SK-N-SH treated with all-trans-retinoic acid at 6 μM for 48 hours (cell line): ENCODE results near the gene CD48.

Source experiments
- ATAC-seq: fragments of 200-7000 bp; cut with Tn5 transposase; 3 replicates; pipeline ENCODE4 v1.9.1; 2020; ENCODE audit warnings: mild to moderate bottlenecking, moderate library complexity
- CSRNP3 ChIP-seq: fragments of 250-450 bp; sonication (Bioruptor Pico); IDR thresholded peaks from 2 replicates; pipeline ENCODE4 v1.5.1; 2021; ENCODE audit warnings: mild to moderate bottlenecking, moderate library complexity
- GLIS3 ChIP-seq: fragments of 250-450 bp; sonication (Bioruptor Pico); IDR thresholded peaks from 2 replicates; pipeline ENCODE4 v1.5.0; 2020; ENCODE audit warnings: mild to moderate bottlenecking, moderate library complexity
- OSR1 ChIP-seq: fragments of 250-450 bp; sonication (Bioruptor Pico); IDR thresholded peaks from 2 replicates; pipeline ENCODE4 v1.8.0; 2022; ENCODE audit warnings: moderate library complexity, mild to moderate bottlenecking, inconsistent platforms
- PPARA ChIP-seq: fragments of 250-450 bp; sonication (Bioruptor Pico); IDR thresholded peaks from 2 replicates; pipeline ENCODE4 v1.5.0; 2020; ENCODE audit warnings: mild to moderate bottlenecking, borderline replicate concordance
- RARB ChIP-seq: fragments of 250-450 bp; sonication (Bioruptor Pico); IDR thresholded peaks from 2 replicates; pipeline ENCODE4 v1.8.0; 2021; ENCODE audit warnings: mild to moderate bottlenecking, moderate library complexity
- TCF4 ChIP-seq: fragments of 250-450 bp; sonication (Bioruptor Pico); IDR thresholded peaks from 2 replicates; pipeline ENCODE4 v1.8.0; 2021; ENCODE audit warnings: mild to moderate bottlenecking, moderate library complexity, borderline replicate concordance
- TOX ChIP-seq: fragments of 250-450 bp; sonication (Bioruptor Pico); IDR thresholded peaks from 2 replicates; pipeline ENCODE4 v1.8.0; 2021; ENCODE audit warnings: mild to moderate bottlenecking, moderate library complexity, borderline replicate concordance
- ZC3H10 ChIP-seq: fragments of 250-450 bp; sonication (Bioruptor Pico); IDR thresholded peaks from 2 replicates; pipeline ENCODE4 v1.5.1; 2021; ENCODE audit warnings: mild to moderate bottlenecking, moderate library complexity
- ZFP3 ChIP-seq: fragments of 250-450 bp; sonication (Bioruptor Pico); IDR thresholded peaks from 2 replicates; pipeline ENCODE4 v1.5.0; 2020; ENCODE audit warnings: mild to moderate bottlenecking, moderate library complexity
- ZFP30 ChIP-seq: fragments of 450-650 bp; formaldehyde crosslinking; IDR thresholded peaks from 2 replicates; pipeline ENCODE4 v1.5.0; 2022; ENCODE audit warnings: mild to moderate bottlenecking, moderate library complexity
- ZNF8 ChIP-seq: fragments of 450-650 bp; formaldehyde crosslinking; IDR thresholded peaks from 2 replicates; pipeline ENCODE4 v1.5.0; 2020; ENCODE audit warnings: mild to moderate bottlenecking, moderate library complexity
- TF ChIP-seq, protein P1 (sequence below): fragments of 250-450 bp; sonication (Bioruptor Pico); IDR thresholded peaks from 2 replicates; pipeline ENCODE4 v1.8.0; 2020; ENCODE audit warnings: mild to moderate bottlenecking, moderate library complexity, borderline replicate concordance
- TF ChIP-seq, protein P2 (sequence below): fragments of 250-450 bp; sonication (Bioruptor Pico); IDR thresholded peaks from 2 replicates; pipeline ENCODE4 v1.5.0; 2020; ENCODE audit warnings: mild to moderate bottlenecking, moderate library complexity

Gene CD48

DNA sequence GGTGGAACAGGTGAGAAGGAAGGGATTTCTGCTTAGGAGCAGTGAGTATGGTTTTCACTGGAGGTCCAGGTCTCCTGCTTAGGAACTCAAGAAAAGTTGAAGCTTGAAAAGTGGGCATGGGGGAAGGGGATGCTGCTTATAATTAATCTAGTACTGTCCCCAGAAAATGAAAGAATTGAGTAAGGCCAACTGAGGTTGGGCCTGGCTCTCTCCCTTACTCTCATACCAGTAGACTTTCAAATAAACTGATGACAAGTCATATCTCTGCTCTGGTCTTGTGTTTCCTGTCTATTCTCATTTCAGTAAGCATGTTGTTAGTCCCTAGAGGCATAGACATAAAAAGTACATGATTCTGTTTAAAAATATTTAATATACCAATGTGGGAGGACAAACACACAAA, 26.4 kb downstream of the CD48 start:
- TF ChIP-seq TCF4: no peak
- TF ChIP-seq, all 23 proteins: peak for 0
- ATAC-seq: no peak

GRCh38 chr1:160682983-160683865, 28.4 kb downstream of the CD48 start:
- no peak for ATAC-seq
- TF ChIP-seq, protein P1, sequence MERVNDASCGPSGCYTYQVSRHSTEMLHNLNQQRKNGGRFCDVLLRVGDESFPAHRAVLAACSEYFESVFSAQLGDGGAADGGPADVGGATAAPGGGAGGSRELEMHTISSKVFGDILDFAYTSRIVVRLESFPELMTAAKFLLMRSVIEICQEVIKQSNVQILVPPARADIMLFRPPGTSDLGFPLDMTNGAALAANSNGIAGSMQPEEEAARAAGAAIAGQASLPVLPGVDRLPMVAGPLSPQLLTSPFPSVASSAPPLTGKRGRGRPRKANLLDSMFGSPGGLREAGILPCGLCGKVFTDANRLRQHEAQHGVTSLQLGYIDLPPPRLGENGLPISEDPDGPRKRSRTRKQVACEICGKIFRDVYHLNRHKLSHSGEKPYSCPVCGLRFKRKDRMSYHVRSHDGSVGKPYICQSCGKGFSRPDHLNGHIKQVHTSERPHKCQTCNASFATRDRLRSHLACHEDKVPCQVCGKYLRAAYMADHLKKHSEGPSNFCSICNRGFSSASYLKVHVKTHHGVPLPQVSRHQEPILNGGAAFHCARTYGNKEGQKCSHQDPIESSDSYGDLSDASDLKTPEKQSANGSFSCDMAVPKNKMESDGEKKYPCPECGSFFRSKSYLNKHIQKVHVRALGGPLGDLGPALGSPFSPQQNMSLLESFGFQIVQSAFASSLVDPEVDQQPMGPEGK (CRISPR knock-in tag): no peak
- TF ChIP-seq ZC3H10 (CRISPR knock-in tag) (no peak), PPARA (CRISPR knock-in tag) (no peak)
- TF ChIP-seq, all 23 proteins: peak for 0

DNA sequence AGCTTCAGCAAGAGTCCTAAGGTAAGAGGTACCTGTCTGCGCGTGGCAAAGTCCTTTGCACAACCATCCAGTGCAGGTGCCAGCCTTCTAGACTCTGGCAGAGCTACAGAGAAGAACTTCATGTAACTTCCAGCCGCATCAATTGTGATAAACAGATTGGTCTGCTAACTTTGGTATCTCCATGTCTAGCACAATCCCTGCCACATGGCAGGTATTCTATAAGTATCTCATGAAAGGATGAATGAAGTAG, 29.8 kb downstream of the CD48 start:
- no peak for TF ChIP-seq CSRNP3 (CRISPR knock-in tag)
- no peak for TF ChIP-seq TCF4
- no peak for TF ChIP-seq ZFP30 (CRISPR knock-in tag)
- no peak for TF ChIP-seq ZNF8
- TF ChIP-seq GLIS3 (CRISPR knock-in tag): no peak
- TF ChIP-seq, protein P1 (CRISPR knock-in tag): no peak
- TF ChIP-seq RARB (CRISPR knock-in tag): no peak
- no peak for ATAC-seq

GRCh38 chr1:160681066-160681890, 30.3 kb downstream of the CD48 start:
- ATAC-seq: peak; percentile 92
- TF ChIP-seq OSR1 (CRISPR knock-in tag) (no peak), ZC3H10 (CRISPR knock-in tag) (no peak), ZFP3 (CRISPR knock-in tag) (no peak), CSRNP3 (CRISPR knock-in tag) (no peak), TOX (CRISPR knock-in tag) (no peak)
- TF ChIP-seq, protein P2, sequence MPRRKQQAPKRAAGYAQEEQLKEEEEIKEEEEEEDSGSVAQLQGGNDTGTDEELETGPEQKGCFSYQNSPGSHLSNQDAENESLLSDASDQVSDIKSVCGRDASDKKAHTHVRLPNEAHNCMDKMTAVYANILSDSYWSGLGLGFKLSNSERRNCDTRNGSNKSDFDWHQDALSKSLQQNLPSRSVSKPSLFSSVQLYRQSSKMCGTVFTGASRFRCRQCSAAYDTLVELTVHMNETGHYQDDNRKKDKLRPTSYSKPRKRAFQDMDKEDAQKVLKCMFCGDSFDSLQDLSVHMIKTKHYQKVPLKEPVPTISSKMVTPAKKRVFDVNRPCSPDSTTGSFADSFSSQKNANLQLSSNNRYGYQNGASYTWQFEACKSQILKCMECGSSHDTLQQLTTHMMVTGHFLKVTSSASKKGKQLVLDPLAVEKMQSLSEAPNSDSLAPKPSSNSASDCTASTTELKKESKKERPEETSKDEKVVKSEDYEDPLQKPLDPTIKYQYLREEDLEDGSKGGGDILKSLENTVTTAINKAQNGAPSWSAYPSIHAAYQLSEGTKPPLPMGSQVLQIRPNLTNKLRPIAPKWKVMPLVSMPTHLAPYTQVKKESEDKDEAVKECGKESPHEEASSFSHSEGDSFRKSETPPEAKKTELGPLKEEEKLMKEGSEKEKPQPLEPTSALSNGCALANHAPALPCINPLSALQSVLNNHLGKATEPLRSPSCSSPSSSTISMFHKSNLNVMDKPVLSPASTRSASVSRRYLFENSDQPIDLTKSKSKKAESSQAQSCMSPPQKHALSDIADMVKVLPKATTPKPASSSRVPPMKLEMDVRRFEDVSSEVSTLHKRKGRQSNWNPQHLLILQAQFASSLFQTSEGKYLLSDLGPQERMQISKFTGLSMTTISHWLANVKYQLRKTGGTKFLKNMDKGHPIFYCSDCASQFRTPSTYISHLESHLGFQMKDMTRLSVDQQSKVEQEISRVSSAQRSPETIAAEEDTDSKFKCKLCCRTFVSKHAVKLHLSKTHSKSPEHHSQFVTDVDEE (CRISPR knock-in tag): no peak
- TF ChIP-seq, protein P1 (CRISPR knock-in tag): no peak
